Anterior cingulate cortex (tissue), 58 donors: Measurements from ENCODE around the gene FREM1.

Experiments
- DNase-seq, 58 donors: peaks; one replicate each; lab custom pipeline; 2025; lab: John Stamatoyannopoulos, UW

The FREM1 gene

DNA sequence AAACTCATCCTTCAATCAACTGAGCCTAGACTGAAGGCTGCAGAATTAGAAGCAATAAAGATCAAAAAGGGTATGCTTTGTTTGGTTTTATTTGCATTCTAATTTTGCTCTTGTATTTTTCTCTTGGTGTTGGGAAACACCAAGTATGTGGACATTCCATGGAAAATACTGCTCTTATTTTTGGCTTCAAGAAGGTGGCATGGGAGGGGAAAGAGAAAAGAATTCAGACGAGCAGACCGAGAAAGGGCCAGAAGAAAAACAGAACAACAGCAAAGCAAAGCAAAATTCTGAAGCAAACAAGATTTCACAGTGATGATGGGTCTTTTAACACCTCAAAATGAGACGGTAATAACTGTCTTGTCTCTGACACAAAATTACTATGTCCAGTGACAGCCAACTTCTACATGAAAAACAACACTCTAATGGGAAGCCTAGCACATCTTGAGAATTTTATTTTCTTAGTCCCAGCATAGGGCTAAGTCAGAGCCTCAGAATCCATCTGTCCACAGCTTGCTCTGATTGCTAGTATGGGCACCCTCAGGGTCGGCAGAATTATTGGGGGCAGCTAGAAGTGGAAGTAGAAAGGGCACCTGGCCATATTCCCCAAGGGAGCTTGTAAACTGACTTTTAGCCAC, 26.8 kb downstream of the FREM1 start:
- no peak for DNase-seq

DNA sequence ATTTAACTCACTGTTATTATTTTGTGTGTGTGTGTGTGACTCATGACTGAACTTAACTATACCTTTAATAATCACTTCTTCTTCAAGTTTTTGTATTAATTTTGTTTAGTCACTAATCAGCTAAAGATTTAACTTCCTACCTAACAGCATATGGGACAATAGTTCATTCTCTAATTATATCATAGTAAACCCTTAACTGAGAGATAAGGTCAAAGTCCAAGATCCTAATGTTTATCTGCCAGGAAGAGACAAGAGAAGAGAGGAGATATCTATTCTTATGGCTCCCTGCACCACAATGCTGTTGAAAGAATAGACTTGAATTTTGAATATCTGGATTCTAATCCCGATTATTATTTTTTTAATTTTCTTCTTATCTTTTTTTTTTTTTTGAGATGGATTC, 28.1 kb downstream of the FREM1 start:
- no peak for DNase-seq

DNA sequence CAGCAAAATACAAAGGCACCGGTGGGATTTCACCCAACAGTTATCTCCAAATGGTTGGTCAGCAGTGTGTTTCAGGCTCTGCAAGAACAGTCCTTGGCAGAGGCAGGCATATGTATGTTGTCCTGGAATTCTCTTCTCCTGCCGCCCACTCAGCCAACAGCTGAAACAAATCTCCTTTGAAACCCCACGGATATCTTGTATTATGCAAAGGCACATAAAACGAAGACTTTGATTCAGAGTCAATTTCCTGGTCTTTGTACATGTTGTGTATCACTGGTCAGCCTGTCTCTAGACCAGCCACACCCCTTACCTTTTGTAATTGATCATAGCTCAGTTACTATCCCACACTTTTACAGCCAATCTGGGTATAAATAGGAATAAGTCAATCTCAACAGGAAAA, 29.2 kb downstream of the FREM1 start:
- peak in 11 of 58 donors; percentile 0 to 18 (median 5) for DNase-seq

DNA sequence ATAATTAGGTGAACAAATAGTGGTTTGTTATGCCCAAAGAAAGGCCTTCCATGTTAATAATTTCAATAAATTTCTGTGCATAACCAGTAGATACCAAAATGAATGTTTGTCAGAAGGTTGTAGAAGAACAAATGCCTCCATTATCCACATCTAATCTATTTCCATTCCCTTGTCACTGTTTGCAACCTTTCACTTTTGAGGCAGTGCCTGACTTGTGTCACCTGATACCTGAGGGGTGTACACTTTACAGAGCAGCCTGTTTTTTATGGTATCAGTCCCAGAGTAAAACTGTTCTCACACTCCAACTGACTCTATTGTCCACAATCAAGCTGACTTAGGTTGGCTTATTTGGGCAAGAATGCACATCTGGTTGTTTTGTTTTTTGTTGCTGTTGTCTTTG, 40.1 kb downstream of the FREM1 start:
- DNase-seq, result no peak

DNA sequence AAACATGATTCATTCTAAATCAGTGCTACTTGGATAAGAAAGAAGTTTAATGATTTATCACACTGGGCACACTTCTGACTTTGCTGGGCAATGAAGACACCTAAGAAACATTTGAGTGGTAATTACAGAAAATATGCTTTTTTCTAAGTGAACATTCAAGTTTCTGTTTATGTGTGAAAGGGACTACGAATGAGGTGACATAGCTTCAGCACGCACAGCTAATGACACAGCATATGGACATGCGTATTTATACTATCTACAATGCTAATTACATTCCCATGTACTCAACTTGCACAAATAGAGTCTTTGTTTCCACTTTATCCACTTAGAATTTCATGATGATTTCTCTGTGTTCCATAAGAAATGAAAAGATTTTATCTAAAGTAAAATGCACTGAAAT, 40.6 kb downstream of the FREM1 start:
- no peak for DNase-seq

DNA sequence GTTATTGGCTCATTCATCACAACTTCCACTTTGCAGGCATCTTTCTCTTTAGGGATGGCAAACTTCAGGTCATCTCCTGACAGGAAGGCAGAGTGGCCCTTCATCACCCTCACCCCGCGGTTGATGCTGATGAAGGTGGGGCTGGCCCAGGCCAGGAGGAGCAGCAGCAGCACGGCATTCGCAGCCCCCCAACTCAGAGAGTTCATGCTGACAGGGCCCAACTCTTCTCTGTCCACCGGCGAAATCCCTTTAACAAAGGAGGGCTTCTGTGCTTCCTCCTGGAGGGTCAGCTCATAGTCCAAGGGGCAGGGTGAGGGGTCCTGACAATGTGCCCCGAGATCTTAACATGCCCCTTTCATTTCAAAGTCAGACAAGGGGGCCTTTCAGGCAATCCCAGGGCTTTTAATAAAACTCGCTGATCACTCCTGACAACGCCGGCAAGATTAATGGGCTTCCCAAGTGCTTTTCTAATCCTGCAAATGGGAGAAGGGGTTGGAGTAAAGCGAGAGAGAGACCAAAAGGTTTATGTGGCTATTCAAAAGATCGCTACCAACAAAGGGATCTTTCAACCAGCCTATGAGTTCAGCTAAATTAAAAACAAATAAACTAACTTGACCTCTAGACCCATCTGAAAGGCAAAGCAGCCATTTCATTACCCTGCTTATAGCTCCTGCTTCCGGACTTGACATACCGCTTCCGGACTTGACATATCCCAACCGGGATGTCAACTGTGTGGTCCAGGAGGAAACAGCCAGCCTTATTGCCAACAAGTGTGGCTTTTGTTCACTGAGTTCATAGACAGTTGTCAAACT, 41.2 kb downstream of the FREM1 start:
- no peak for DNase-seq

DNA sequence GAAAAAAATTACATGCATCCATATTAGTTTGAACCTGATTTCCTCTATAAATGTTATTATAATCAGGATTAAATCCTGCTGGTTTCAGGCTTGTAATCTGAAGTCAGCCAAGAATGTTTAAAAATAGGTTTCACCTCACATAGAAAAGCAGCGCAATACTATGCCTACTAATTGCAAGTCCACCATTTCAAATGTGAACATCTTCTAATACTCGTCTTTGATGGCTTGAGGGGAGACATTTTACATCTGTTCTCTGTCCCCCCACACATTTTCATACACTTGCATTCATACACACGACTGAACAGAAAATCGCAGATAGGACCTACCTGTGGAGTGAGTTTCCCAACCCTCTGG, 41.8 kb downstream of the FREM1 start:
- DNase-seq, result no peak

DNA sequence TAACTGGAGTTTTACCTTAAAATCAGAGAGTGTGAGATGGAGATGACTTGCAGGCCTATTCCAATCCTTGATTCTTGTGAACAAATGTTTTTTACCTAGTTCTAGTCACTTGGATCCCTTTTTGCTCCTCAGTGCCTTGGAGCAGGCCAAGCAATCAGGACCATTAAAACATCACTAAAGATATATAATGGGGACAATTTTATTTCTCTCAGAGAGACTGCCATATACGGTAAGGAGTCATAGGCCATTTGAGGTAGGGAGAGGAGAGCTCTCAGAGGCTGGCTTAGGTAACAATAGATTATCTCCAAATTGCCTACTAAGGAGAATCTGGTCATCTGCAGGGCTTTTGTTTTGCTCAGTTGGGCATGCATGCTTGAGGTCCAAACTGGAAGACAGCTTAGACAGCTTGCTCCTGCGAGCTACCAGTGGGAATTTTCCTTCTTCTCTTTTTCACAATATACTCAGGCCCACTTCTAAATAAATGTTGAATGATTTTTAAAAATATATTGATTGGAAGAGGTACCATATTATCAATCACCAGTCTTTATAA, 44.0 kb downstream of the FREM1 start:
- no peak for DNase-seq

DNA sequence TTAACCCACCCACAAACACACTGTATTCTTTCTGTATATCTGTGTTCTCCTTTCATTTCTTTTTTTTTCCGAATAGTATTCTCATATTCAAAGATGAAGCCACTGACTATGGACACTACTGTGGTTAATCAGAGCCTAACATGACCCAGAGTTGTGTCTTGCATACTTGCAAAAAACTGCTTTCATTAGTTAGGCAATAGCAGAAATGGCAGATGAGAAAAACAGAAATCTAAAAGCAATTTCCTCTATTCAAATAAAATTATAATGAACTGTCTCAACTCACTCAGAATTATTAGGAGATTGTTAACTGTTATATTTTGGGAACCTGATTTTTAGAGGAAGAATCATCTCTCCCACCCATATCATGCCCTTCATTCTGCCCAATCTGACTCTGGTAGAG, 45.9 kb downstream of the FREM1 start:
- DNase-seq, result no peak

DNA sequence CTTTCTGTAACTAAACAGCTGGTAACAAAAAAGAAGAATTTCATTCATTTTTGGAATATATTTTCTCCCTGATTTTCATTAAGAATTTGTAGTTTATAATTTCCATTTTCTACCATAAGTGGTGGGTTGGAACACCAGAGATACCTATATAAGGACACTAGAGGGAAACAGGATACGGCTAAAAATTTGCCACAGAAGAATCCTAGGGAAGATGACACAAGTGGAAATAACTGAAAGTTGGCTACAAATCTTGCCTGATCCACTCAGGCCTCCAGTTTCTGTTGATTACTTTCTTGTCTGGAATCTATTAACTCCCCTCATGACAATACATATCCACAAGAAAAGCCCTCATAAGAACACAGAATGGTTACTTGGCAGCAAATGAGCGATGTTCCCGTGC, 46.8 kb downstream of the FREM1 start:
- DNase-seq, result no peak

DNA sequence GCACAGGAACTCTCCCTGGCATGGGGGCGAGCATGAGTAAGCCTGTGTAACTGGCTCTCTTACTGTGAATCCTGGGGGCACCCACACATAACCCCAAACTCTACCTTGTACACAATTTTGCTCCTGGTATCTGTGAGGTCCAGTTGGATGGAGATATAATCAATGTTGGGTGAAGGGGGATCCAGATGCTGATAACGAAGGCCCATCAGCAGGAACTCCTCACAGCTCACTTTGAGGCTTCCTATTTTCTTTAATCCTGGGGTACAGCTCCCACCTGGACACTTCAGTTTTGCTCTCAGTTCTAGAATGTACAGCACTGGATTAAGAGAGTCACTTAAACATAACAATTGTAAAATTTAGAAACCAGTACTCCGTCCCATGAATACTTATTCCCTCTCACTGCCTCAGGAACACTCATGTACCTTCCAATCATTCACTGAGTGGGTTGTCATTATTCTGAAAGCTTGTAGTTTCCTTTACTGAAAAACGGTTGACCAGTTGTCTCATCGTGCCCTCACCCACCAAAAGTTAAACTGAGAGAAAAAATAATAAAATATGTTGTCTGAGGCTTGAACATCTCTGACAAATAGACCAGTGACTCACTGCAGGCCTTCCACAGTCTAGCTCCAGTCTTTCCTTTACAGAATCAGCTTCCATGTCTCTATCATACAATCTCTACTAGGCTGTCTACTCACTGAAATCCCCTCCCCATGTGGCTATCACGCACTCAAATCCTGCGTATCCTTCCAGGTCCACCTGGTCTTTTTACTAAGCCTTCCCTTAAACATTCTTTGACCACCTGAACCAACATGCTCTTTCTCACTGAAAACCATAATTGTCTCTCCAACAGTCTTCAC, 52.6 kb downstream of the FREM1 start:
- DNase-seq, result no peak

DNA sequence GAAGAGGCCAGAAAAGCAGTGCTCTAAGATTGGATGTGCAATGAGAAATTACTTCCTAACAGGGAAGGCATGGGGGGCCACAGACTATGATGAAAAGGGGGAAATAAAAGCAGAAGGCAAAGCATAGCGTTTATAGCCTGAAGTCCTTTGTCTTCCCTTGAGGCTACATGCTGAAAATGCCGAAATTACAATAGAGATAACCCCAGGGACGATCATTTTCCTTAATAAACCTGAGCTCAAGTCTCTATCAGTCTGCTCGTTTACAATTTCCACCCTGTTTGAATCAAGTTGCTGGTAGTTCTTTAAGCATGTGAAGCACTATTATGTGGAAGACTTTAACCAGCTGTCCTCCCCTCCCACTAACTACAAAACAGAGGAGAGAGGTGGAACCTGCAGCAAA, 60.4 kb downstream of the FREM1 start:
- DNase-seq, result no peak

DNA sequence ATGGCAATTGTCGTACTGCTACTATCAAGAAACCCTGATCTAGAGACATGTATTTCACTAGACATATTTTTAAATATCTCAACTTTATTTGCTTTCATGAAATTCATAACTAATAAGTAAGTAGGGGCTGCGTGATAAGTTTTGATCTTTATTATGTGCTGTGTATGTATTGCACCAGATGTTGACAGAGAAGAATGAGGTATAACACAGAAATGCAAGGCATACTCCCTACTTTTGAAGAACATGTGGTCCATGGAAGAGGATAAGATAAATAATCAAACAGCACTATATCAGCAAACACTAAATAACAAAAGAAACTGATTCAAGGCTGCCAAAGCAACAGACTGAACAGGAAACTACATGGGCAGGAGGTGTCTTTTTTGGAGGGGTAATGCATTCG, 60.9 kb downstream of the FREM1 start:
- DNase-seq, result no peak

DNA sequence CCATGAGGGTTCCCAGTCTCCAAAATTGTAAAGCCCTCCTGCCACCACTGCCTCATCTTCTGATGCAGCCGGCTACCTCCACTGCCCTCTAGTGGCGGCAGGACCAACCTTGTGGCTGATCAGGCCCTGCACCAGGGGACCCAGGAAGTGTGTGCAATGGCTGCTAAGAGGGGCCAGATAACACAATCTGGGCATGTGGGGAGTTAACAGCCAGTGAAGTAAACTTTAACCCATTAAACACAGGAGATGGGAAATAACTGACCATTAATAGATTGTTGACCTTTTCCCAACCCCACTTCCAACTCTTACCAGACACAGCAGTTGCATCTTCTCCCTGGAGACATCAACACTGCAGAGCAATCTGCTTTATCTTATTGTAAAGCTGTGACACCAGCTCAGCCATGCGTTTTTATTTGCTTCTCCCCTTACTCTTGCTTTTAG, 63.3 kb downstream of the FREM1 start:
- DNase-seq, result peak in 12 of 58 donors; percentile 0 to 19 (median 6)

DNA sequence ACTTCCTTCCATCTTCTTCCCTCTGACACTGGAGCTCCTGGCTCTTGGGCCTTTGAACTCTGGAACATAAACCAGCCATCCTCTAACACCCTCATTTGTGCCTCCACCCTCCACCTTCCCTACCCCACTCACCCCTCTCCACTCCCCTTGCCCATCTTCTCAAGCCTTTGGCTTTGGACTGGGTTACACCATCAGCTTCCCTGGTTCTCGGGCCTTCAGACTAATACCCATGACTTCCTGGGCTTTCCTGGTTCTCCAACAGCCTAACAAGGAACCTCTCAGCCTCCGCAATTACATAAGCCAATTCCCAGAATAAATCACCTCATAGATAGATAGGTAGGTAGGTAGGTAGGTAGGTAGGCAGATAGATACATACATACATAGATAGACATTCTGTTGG, 67.1 kb downstream of the FREM1 start:
- no peak for DNase-seq

DNA sequence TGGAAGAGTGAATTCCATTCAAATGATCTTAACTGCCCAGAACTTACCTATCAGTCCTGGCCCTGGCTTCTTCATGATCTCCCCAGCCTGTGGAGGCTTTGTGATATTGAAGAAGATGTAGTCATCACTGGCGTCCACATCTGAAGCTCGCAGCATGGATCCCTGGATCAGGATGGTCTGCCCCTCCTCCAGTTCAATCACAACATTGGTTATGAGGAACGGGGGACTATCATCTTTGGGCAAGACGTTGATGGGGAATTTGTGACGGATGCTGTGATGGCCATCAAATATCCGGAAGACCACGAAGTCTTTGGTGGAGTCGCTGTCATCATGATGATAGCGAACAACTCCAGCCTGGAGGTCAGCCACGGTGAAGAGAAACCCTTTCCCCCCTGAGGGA, 68.0 kb downstream of the FREM1 start:
- DNase-seq, result no peak

DNA sequence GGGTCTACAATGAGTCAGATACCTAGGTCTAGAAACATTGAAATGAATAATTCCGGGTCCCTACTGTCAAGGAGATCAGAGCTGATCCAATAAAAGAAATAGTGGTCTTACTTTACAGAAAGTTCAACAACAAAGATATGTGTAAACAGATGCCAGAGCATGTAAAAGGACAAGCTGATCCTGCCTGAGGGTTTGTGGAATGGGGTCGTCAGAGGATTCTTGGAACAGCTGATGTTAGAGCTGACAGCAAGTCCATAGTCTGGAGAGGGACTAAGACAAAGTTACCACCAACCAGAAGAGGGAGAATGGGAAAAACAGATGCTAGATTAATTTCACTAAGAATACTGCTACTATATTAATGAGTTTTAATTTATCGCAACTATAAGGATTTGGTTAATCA, 71.5 kb downstream of the FREM1 start:
- DNase-seq, result no peak

DNA sequence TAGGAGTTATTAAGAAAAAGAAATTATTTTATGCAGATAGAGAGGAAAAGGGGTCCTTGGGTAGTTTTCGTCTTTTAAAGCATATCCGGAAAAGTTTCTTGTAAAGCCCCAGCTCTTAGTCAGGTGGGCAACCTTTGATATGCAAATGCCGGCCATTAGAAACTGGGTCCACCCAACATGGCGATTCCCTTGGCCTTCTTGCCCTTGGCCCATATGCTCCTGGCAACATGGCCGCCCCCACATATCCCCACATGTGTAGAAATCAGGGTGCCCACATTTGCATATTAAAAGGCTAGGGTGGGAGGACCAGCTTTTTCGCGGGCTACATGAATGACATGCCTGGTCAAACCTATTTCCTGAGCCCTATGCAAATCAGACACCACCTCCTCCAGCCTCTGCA, 73.3 kb downstream of the FREM1 start:
- DNase-seq, result no peak

DNA sequence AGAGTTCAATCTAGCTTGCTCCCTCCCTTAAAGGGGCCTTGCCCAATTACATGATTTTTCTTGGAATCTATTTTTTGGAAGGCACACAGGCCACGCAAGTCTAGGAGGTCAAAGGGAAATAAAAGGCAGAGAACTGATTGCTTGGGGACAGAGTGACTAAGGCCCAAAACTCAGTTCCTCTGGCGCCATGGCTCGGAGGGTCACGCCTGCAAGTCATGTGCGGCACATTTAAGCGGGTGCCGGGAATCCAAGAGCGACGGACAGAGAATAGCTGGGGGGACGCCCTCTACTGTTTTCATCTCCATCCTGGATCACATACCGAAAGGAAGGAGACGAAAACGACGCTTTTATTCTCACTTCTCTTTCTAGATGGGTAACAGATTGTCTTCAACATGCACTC, 78.6 kb downstream of the FREM1 start:
- no peak for DNase-seq

DNA sequence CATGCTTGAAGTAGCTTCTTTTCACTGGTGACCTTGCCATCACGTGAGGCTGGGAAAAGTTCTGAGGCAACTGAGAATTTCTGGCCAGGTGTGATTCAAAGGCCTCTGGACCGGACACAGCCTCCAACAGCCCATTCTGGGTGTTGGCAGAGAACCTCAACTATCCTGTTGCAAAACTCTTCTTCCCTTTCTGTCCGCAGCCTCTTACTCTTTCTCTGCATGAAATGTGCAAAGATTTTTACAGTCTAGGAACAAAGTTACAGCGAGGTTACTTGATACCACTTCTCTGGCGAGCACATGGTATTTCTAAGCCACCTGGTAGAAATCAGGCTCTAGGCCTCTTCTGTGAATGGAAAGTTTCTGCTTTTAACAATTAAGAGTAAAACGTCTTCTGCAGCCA, 79.2 kb downstream of the FREM1 start:
- DNase-seq, result no peak

DNA sequence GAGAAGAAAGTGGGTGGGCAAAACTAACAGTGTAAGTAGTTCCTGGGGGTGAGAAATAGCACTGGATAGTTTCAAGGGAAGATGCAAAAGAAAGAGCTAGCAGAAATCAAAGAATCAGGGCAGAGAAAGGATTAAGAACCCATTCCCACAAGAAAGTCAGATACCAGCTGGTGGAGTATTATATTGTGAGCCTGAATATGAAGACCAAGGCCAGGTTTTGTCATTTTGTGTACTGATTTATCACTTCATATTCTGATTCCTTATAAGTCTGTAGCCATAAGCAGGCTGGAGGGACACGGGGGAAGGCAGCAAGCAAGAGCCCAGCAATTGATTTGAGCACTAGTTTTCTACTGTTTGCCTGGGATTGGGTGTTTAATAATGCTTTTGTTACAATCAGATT, 80.2 kb downstream of the FREM1 start:
- DNase-seq, result no peak
